HepG2 (cell line): Measurements from ENCODE around the gene PARN. TPM values are rescaled to one million over a fixed set of nuclear protein-coding genes. Genes with fewer than 3 reads are reported as not detected.
A peak's percentile ranks its signal among the peaks of the same experiment; 100 is the strongest.

Experiments used
- CC2D1A ChIP-seq: sonication (generic); formaldehyde crosslinking; IDR thresholded peaks from 2 replicates; pipeline ENCODE4 v1.8.1; 2023; ENCODE audit warnings: mild to moderate bottlenecking, missing genetic modification reagents
- CREM ChIP-seq, 2 experiments: sonication (generic) in 1 of 2; formaldehyde crosslinking in 1 of 2; IDR thresholded peaks; 2 replicates each; pipeline versions ENCODE4 v1.4.0 to v1.6.1; 2016 to 2020; ENCODE audit warnings: antibody characterized with exemption in 1 of 2, mild to moderate bottlenecking in 1 of 2, missing genetic modification reagents in 1 of 2
- FOSL2 ChIP-seq: sonication (generic); formaldehyde crosslinking; IDR thresholded peaks from 2 replicates; pipeline ENCODE4 v1.4.0; 2020; ENCODE audit warnings: missing genetic modification reagents
- GFI1 ChIP-seq: sonication (generic); formaldehyde crosslinking; IDR thresholded peaks from 2 replicates; pipeline ENCODE4 v1.5.0; 2020; ENCODE audit warnings: missing genetic modification reagents, mild to moderate bottlenecking, borderline replicate concordance
- NBN ChIP-seq: fragments of 450-650 bp; conservative IDR thresholded peaks from 2 replicates; pipeline ENCODE4 v1.6.1; 2017
- PITX1 ChIP-seq: sonication (generic); formaldehyde crosslinking; IDR thresholded peaks from 2 replicates; pipeline ENCODE4 v1.5.1; 2020; ENCODE audit warnings: mild to moderate bottlenecking, missing genetic modification reagents
- RNF2 ChIP-seq: fragments of 450-650 bp; conservative IDR thresholded peaks from 2 replicates; pipeline ENCODE4 v1.6.1; 2016; ENCODE audit warnings: low read depth
- SNAPC2 ChIP-seq: sonication (generic); formaldehyde crosslinking; IDR thresholded peaks from 2 replicates; pipeline ENCODE4 v1.8.1; 2022; ENCODE audit warnings: mild to moderate bottlenecking, missing genetic modification reagents
- ZFP1 ChIP-seq: IDR thresholded peaks from 2 replicates; pipeline ENCODE4 v1.6.1; 2016
- ZFP62 ChIP-seq: sonication (generic); formaldehyde crosslinking; IDR thresholded peaks from 2 replicates; pipeline ENCODE4 v1.4.0; 2020; ENCODE audit warnings: missing genetic modification reagents
- ZNF207 ChIP-seq: fragments of 450-650 bp; IDR thresholded peaks from 2 replicates; pipeline ENCODE4 v1.6.1; 2016; ENCODE audit warnings: antibody characterized with exemption, borderline replicate concordance
- ZNF235 ChIP-seq: sonication (generic); formaldehyde crosslinking; IDR thresholded peaks from 2 replicates; pipeline ENCODE4 v1.8.1; 2023; ENCODE audit warnings: mild to moderate bottlenecking, missing genetic modification reagents, borderline replicate concordance
- ZNF614 ChIP-seq: IDR thresholded peaks from 2 replicates; pipeline ENCODE4 v1.6.1; 2018; ENCODE audit warnings: missing biosample characterization, missing genetic modification reagents, inconsistent platforms, borderline replicate concordance
- ZNF772 ChIP-seq: sonication (generic); formaldehyde crosslinking; IDR thresholded peaks from 2 replicates; pipeline ENCODE4 v1.5.0; 2020; ENCODE audit warnings: mild to moderate bottlenecking, missing genetic modification reagents
- ZNF891 ChIP-seq: sonication (generic); formaldehyde crosslinking; IDR thresholded peaks from 2 replicates; pipeline ENCODE4 v1.5.0; 2020; ENCODE audit warnings: mild to moderate bottlenecking, missing genetic modification reagents
- polyA plus RNA-seq, 8 experiments: library from polyadenylated mRNA; depleted of rRNA in 3 of 8; stranded (reverse) in 7 of 8; unstranded in 1 of 8; fragments of >200 nt; fragmentation: Illumina TruSeq in 4 of 8; extraction: Trizol in 4 of 8; gene quantifications; 2 replicates each; pipeline versions ENCODE4 v1.2.1 to v1.2.3, GENCODE V29; 2011 to 2016; ENCODE audit warnings: low read depth in 4 of 8, missing spikeins in 1 of 8, mixed read lengths in 1 of 8; ENCODE audit not compliant: insufficient read depth in 1 of 8
- total RNA-seq, 5 experiments: library from RNA; depleted of rRNA; stranded (reverse); fragments of >200 nt; fragmentation: Illumina TruSeq; extraction: Trizol; gene quantifications; 2 replicates each; pipeline ENCODE4 v1.2.3, GENCODE V29; 2016; ENCODE audit warnings: low read depth in 1 of 5
- TF ChIP-seq, protein P1 (sequence below): sonication (generic); formaldehyde crosslinking; IDR thresholded peaks from 2 replicates; pipeline ENCODE4 v1.4.0; 2020; ENCODE audit warnings: missing genetic modification reagents
- TF ChIP-seq, protein P2 (sequence below): sonication (generic); formaldehyde crosslinking; IDR thresholded peaks from 2 replicates; pipeline ENCODE4 v1.5.0; 2020; ENCODE audit warnings: missing genetic modification reagents
- TF ChIP-seq, protein P3 (sequence below): sonication (generic); formaldehyde crosslinking; IDR thresholded peaks from 2 replicates; pipeline ENCODE4 v1.5.0; 2020; ENCODE audit warnings: mild to moderate bottlenecking, missing genetic modification reagents
- TF ChIP-seq, protein P4 (sequence below): sonication (generic); formaldehyde crosslinking; IDR thresholded peaks from 2 replicates; pipeline ENCODE4 v1.4.0; 2020; ENCODE audit warnings: missing genetic modification reagents, borderline replicate concordance

Gene PARN
- total and polyA plus RNA-seq, 2 of the 13 experiments (the other 11 are each of a cell fraction or from before 2014, with no cell fraction given), result 13.3 to 47.6 TPM

DNA sequence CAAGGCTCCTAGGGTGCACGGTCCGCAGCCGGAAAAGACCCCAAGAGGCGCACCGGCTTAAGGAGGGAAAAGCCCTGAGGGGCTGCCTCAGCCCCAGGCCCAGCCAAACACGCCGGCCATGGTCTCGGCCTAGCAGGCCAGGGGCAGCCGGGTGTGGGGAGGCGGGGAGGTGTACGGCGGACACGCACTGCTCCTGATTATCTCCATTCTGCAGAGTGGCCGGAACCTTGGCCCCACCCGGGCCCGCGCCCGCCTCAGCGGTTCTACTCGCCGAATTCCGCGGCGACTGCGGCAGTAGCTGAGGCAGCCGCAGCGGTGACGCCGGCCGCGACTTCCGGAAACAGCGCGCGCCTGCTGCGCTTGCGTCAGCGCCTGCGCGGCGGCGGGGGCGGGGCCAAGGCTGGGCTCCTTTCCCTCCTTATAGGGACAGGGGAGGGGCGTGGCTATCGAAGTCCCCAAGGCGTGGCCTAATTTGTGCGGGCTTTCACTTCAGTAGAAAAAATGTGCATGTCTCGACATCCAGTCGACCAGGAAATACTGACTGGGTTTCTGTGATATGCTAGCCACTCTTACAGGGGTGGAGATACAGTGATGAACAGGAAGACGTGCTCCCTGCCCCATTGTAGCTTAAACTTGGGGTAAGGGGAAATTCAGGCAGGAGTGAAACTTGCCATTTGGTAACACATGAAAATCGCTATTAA is at the start of gene PARN (continued):
- TF ChIP-seq, protein P1, sequence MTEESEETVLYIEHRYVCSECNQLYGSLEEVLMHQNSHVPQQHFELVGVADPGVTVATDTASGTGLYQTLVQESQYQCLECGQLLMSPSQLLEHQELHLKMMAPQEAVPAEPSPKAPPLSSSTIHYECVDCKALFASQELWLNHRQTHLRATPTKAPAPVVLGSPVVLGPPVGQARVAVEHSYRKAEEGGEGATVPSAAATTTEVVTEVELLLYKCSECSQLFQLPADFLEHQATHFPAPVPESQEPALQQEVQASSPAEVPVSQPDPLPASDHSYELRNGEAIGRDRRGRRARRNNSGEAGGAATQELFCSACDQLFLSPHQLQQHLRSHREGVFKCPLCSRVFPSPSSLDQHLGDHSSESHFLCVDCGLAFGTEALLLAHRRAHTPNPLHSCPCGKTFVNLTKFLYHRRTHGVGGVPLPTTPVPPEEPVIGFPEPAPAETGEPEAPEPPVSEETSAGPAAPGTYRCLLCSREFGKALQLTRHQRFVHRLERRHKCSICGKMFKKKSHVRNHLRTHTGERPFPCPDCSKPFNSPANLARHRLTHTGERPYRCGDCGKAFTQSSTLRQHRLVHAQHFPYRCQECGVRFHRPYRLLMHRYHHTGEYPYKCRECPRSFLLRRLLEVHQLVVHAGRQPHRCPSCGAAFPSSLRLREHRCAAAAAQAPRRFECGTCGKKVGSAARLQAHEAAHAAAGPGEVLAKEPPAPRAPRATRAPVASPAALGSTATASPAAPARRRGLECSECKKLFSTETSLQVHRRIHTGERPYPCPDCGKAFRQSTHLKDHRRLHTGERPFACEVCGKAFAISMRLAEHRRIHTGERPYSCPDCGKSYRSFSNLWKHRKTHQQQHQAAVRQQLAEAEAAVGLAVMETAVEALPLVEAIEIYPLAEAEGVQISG, result peak; percentile 98
- TF ChIP-seq, protein P2, sequence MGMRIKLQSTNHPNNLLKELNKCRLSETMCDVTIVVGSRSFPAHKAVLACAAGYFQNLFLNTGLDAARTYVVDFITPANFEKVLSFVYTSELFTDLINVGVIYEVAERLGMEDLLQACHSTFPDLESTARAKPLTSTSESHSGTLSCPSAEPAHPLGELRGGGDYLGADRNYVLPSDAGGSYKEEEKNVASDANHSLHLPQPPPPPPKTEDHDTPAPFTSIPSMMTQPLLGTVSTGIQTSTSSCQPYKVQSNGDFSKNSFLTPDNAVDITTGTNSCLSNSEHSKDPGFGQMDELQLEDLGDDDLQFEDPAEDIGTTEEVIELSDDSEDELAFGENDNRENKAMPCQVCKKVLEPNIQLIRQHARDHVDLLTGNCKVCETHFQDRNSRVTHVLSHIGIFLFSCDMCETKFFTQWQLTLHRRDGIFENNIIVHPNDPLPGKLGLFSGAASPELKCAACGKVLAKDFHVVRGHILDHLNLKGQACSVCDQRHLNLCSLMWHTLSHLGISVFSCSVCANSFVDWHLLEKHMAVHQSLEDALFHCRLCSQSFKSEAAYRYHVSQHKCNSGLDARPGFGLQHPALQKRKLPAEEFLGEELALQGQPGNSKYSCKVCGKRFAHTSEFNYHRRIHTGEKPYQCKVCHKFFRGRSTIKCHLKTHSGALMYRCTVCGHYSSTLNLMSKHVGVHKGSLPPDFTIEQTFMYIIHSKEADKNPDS (CRISPR knock-in tag), result 0 out of 2 replicates have a peak, but pooled peaks have one; percentile 36
- no peak; the same call in 1 of the 2 replicates for TF ChIP-seq PITX1 (CRISPR knock-in tag)
- no peak for TF ChIP-seq NBN
- TF ChIP-seq FOSL2, result peak; percentile 45; the same call in 1 of the 2 replicates
- peak; percentile 72; the same call in 1 of the 2 replicates for TF ChIP-seq ZNF614 (CRISPR knock-in tag)
- 0 out of 2 replicates have a peak, but pooled peaks have one; percentile 48 for TF ChIP-seq RNF2
- TF ChIP-seq ZFP62 (CRISPR knock-in tag), result 0 out of 2 replicates have a peak, but pooled peaks have one; percentile 20
- 0 out of 2 replicates have a peak, but pooled peaks have one; percentile 50 for TF ChIP-seq ZFP1 (CRISPR knock-in tag)
- peak; percentile 94 for TF ChIP-seq SNAPC2
- TF ChIP-seq ZNF772, result peak; percentile 72; the same call in 1 of the 2 replicates
- no peak for TF ChIP-seq CREM (IDR thresholded peaks at IDR 0.05)
- no peak for TF ChIP-seq CREM (CRISPR knock-in tag; IDR thresholded peaks at IDR 0.05)
- TF ChIP-seq, protein P3, sequence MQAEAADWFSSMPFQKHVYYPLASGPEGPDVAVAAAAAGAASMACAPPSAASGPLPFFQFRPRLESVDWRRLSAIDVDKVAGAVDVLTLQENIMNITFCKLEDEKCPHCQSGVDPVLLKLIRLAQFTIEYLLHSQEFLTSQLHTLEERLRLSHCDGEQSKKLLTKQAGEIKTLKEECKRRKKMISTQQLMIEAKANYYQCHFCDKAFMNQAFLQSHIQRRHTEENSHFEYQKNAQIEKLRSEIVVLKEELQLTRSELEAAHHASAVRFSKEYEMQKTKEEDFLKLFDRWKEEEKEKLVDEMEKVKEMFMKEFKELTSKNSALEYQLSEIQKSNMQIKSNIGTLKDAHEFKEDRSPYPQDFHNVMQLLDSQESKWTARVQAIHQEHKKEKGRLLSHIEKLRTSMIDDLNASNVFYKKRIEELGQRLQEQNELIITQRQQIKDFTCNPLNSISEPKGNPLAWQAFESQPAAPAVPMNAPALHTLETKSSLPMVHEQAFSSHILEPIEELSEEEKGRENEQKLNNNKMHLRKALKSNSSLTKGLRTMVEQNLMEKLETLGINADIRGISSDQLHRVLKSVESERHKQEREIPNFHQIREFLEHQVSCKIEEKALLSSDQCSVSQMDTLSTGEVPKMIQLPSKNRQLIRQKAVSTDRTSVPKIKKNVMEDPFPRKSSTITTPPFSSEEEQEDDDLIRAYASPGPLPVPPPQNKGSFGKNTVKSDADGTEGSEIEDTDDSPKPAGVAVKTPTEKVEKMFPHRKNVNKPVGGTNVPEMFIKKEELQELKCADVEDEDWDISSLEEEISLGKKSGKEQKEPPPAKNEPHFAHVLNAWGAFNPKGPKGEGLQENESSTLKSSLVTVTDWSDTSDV (CRISPR knock-in tag), result peak; percentile 91; the same call in 1 of the 2 replicates
- TF ChIP-seq, protein P4, sequence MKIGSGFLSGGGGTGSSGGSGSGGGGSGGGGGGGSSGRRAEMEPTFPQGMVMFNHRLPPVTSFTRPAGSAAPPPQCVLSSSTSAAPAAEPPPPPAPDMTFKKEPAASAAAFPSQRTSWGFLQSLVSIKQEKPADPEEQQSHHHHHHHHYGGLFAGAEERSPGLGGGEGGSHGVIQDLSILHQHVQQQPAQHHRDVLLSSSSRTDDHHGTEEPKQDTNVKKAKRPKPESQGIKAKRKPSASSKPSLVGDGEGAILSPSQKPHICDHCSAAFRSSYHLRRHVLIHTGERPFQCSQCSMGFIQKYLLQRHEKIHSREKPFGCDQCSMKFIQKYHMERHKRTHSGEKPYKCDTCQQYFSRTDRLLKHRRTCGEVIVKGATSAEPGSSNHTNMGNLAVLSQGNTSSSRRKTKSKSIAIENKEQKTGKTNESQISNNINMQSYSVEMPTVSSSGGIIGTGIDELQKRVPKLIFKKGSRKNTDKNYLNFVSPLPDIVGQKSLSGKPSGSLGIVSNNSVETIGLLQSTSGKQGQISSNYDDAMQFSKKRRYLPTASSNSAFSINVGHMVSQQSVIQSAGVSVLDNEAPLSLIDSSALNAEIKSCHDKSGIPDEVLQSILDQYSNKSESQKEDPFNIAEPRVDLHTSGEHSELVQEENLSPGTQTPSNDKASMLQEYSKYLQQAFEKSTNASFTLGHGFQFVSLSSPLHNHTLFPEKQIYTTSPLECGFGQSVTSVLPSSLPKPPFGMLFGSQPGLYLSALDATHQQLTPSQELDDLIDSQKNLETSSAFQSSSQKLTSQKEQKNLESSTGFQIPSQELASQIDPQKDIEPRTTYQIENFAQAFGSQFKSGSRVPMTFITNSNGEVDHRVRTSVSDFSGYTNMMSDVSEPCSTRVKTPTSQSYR (CRISPR knock-in tag), result no peak; the same call in 1 of the 2 replicates
- TF ChIP-seq ZNF235 (CRISPR knock-in tag), result peak; percentile 86
- TF ChIP-seq CC2D1A, result 0 out of 2 replicates have a peak, but pooled peaks have one; percentile 61
- TF ChIP-seq ZNF891 (CRISPR knock-in tag), result peak; percentile 92
- TF ChIP-seq ZNF207, result no peak
- peak; percentile 85; the same call in 1 of the 2 replicates for TF ChIP-seq GFI1 (CRISPR knock-in tag)
